ENCODE results near the gene PTGDS. TPM values are rescaled to one million over a fixed set of nuclear protein-coding genes. Genes with fewer than 3 reads are reported as not detected.

The PTGDS gene
- total and polyA plus RNA-seq, 9 of the 15 experiments (the other 6 are each of a cell fraction or from before 2014, with no cell fraction given) = 0.46 to 7.1 (median 2.0) TPM

DNA sequence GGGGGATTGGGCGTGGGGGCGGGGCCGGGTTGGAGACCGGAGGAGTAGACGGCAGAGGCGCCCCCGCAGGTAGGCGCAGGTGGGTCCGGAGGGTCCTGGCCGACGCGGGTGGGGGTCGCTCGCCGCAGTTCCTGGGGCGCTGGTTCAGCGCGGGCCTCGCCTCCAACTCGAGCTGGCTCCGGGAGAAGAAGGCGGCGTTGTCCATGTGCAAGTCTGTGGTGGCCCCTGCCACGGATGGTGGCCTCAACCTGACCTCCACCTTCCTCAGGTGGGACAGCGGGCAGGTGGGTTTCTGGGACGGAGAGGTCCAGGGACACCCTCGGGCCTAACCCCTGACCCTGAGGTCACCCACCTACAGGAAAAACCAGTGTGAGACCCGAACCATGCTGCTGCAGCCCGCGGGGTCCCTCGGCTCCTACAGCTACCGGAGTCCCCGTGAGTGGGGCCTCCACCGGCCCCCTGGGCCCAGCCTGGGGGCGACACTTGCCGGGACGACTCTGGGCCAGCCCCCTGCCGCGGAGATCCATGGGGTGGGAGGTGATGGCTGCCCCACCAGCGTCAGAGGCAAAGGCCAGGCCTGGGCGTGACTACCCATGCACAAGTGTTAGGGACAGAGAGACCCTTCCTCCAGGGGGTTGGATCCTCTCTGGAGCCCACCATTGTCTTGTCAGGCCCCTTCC, 1.7 kb downstream of the PTGDS start (continued):
- TF ChIP-seq ZBTB12 (CRISPR knock-in tag; IDR thresholded peaks at IDR 0.05) = no peak
- TF ChIP-seq, protein P1, sequence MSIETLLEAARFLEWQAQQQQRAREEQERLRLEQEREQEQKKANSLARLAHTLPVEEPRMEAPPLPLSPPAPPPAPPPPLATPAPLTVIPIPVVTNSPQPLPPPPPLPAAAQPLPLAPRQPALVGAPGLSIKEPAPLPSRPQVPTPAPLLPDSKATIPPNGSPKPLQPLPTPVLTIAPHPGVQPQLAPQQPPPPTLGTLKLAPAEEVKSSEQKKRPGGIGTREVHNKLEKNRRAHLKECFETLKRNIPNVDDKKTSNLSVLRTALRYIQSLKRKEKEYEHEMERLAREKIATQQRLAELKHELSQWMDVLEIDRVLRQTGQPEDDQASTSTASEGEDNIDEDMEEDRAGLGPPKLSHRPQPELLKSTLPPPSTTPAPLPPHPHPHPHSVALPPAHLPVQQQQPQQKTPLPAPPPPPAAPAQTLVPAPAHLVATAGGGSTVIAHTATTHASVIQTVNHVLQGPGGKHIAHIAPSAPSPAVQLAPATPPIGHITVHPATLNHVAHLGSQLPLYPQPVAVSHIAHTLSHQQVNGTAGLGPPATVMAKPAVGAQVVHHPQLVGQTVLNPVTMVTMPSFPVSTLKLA (conservative IDR thresholded peaks at IDR 0.05) = no peak
- no peak for TF ChIP-seq SETDB1 (IDR thresholded peaks at IDR 0.05; ENCODE audit: low read length)
- TF ChIP-seq CXXC5 (CRISPR knock-in tag; IDR thresholded peaks at IDR 0.05) = 0 out of 2 replicates have a peak, but pooled peaks have one; percentile 12
- TF ChIP-seq ZNF347 (CRISPR knock-in tag; IDR thresholded peaks at IDR 0.05; ENCODE audit: low read depth) = no peak
- TF ChIP-seq ZBTB7A (IDR thresholded peaks at IDR 0.05; ENCODE audit: borderline replicate concordance, control insufficient read depth, low read depth, low read length) = peak; percentile 91; the same call in 1 of the 2 replicates
- peak; percentile 26; the same call in 1 of the 2 replicates for TF ChIP-seq L3MBTL2 (IDR thresholded peaks at IDR 0.05)
- TF ChIP-seq RCOR1 (IDR thresholded peaks at IDR 0.05; ENCODE audit: borderline replicate concordance in 1 of 2, low read depth in 2 of 2, low read length in 2 of 2) = no peak
- no peak for TF ChIP-seq SMARCA5 (IDR thresholded peaks at IDR 0.05)
- no peak for TF ChIP-seq SOX6 (IDR thresholded peaks at IDR 0.05)
- TF ChIP-seq CBX3 (IDR thresholded peaks at IDR 0.05; ENCODE audit: borderline replicate concordance in 1 of 2, low read length in 2 of 2) = no peak
- TF ChIP-seq THAP12 (CRISPR knock-in tag; IDR thresholded peaks at IDR 0.05) = peak; percentile 58; the same call in 1 of the 2 replicates
- peak; percentile 17; the same call in 1 of the 2 replicates for TF ChIP-seq RB1 (IDR thresholded peaks at IDR 0.05; ENCODE audit: low read depth)
- peak; percentile 66; the same call in 1 of the 2 replicates for TF ChIP-seq ZBTB9 (CRISPR knock-in tag; IDR thresholded peaks at IDR 0.05)
- no peak for TF ChIP-seq ZNF449 (CRISPR knock-in tag; IDR thresholded peaks at IDR 0.05)
- no peak for TF ChIP-seq GABPB1 (CRISPR knock-in tag; IDR thresholded peaks at IDR 0.05)
- no peak for TF ChIP-seq MEF2D (tag; conservative IDR thresholded peaks at IDR 0.05; ENCODE audit: low read depth)
